Globus pallidus (tissue), 1 donor: ENCODE results near the gene CAMTA1.

ENCODE experiments used
- DNase-seq: peaks from one replicate; pipeline ENCODE4 v3.0.0-alpha.2; 2015; ENCODE audit warnings: low spot score

Gene CAMTA1

GRCh38 chr1:6873298-6874015, 88.2 kb downstream of the CAMTA1 start:
- no peak for DNase-seq

DNA sequence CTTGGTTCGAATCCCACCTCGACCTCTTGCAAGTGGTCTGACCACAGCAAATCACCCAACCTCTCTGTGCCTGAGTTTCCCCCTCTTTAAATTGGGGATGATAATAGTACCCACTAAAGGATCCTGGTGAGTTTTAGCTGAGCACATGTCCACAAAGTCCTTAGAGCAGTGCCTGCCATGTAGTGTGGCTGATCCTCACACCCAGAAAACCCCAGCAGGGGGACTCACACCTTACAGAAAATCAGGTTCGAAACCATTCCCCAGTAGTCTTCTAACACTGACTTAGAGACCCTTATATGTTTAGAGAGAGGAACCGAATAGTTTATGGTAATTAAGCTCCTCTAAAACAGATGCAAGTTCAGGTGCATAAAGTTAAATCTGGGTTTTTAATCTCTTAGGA, 89.0 kb downstream of the CAMTA1 start:
- DNase-seq, result no peak

GRCh38 chr1:6880951-6881690, 95.9 kb downstream of the CAMTA1 start:
- DNase-seq, result no peak

DNA sequence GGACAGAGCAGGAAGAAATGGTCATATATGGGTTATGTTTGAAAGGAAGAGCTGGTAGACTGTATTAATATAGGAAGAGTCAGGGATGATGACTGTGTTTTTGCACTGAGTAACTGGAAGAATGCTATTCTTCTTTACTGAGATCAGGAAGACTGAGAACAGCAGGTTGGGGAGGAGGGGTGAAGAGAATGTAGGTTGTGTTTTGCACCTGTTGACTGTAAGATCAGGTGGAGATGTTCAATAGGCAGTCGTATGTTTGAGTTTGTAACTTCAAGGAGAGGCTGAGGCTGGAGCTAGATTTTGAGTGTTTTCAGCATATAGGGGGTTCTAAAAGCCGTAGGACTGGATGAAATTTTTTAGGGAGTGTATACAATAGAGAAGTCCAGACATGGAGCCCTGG, 97.2 kb downstream of the CAMTA1 start:
- DNase-seq, result no peak

DNA sequence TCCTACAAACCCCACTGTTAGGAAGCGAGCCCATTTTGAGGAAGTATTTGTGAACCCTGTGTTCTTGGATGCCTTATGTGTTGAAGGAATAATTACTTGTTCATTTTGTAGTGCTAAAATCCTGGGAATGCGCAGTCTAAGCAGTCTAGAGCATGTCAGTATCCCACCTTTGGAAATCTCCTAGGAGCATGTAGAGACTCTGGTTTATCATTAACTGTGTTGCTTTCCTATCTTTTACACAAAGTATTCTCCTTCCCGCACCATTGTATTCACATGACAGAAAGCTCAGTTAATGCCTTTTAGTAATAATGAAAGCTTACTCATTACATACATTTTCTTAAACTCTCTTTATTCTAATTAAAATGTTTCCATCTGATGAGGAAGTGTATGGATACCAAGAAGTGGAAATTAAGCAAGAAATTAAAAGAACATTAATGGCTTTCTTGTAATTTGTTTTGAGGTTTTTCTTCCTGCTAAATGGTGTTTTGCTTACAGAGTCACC, 99.4 kb downstream of the CAMTA1 start:
- no peak for DNase-seq

DNA sequence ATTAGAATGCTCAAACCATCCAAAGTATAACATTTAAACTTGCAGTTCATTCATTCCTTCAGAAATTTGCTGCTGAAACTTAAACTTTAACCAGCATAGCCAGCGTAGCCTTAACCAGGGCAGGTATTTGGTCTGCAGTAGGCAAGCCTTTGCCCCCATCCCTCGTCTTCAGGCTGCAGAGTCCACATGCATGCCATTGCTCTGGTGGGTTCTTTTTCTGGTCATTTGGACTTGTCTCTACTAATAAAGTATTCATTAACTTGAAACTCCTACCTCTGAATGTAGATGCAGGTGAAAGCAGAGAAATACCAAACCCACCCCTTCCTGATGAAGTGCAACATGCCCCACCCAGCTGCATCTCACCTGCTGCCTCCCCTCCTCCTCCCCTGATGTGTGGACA, 100.2 kb downstream of the CAMTA1 start:
- DNase-seq, result no peak

DNA sequence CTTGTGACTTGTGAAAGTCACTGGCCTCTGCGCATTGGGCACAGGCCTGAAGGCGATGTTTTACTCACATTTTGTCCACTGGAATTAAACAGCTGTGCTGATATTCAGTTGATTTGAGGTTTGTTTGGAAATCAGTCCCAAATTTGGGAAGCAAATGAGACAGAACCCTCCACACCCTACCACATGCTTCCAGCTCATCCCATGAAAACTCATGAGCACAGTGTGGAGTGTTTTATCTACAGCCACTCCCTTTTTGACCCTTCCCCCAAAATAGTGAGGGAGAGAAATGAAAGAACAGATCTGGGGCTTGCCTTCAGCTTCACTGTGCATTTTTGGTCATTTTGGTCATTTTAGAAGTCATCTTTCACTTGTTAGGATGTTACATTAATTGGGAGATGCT, 101.3 kb downstream of the CAMTA1 start:
- no peak for DNase-seq

DNA sequence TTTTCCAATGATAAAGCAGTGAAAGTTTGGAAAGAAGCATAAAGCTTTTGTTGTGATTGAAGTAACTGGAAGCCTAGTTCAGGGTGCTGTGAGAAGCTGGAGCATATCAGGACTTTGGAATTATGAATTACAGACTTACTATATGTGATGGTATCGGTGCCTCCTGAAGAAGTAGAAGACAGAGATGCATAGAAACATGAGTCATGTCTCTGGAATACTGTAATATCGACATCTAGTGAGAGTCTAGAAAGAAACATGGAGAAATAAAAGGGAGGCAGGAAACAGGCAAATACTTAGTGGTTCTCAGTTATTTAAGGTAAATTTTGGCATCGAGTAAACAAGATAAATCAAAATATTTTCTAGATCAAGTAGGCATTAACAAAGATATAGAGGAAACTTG, 103.0 kb downstream of the CAMTA1 start:
- DNase-seq, result no peak

DNA sequence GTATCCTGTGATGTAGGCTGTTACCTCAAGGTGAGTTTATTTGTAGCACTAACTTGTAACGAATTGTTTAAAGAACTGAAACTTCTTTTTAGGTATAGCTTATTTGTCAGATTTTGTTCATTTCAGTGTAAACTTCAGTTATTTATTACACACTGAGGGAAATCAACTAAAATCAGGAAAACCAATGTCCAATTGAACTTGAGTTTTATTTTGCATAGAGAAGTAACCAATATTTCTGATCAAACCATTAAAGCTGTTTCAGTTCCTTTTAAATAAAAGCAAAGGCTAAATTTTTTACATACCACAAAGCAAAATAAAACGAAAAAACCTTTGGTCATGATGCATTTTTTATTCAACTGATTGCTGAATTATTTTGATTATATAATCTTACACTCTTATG, 103.6 kb downstream of the CAMTA1 start:
- DNase-seq, result no peak

GRCh38 chr1:6889875-6890480, 104.7 kb downstream of the CAMTA1 start:
- DNase-seq, result peak; percentile 57

DNA sequence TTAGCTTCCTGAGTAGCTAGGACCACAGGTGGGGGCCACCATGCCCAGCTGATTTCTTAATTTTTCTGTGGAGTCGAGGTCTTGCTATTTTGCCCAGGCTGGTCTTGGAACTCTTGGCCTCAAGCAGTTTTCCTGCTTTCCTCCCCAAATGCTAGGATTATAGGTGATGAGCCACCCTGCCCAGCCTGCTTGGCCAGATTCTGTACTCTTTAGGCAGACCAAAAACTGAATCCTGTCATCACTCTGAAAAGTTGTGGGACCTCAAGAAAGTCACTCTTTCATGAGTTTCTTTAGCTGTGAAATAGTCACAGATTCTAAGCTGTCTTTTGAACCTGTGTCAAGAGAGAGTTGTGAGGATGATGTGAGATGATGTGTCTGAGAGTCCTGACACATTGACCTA, 105.4 kb downstream of the CAMTA1 start:
- no peak for DNase-seq

- DNase-seq, result no peak
Observed at GRCh38 chr1:6891781-6892579, 106.7 kb downstream of the CAMTA1 start.

DNA sequence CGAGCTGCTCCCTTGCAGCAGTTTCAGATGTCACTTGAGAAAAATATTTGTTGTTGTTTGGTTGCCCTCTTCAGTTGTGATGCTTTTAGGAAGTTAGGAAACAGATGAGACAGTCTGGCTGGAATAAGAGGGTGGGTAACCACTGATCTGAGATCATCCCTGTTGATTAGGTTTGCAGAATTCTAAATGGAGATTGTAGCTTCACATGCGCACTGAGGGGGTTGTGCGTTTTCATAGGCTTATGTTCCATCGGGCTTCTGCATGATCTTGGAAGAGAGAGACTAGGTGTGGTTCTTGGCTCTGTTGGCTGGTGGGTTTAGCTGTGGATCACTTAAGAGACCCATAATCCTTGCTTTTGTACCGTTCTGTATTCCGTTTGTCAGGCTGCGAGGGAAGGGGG, 108.1 kb downstream of the CAMTA1 start:
- DNase-seq, result no peak

- no peak for DNase-seq
Observed at GRCh38 chr1:6897138-6897537, 111.9 kb downstream of the CAMTA1 start.

DNA sequence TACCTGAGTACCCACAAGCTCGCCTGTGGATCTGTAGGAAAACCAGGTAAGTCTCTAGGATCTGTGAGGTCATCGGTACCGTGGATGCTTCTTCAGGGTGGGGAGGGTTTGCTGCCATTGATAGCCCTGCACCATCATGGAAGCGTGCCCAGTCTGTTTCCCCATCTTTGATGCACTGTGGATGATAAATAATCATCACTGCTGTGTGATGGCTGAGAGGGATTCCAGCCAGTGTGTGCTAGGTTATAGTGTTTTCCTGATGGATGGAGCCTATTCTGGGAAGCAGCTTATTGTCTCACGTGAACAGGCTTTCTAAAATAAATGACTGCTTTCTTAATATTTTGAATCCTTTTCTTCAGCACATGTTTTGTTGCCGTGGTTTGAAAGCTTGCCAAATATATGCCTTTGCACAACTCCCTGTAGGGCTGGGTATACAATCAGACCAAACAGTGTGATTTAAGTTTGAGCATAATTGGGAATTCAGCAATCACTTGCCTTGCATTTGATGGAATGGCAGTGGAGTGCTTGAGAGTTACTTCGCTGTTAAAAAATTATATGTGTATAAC, 113.8 kb downstream of the CAMTA1 start:
- no peak for DNase-seq

- no peak for DNase-seq
Observed at GRCh38 chr1:6899621-6900020, 114.4 kb downstream of the CAMTA1 start.

DNA sequence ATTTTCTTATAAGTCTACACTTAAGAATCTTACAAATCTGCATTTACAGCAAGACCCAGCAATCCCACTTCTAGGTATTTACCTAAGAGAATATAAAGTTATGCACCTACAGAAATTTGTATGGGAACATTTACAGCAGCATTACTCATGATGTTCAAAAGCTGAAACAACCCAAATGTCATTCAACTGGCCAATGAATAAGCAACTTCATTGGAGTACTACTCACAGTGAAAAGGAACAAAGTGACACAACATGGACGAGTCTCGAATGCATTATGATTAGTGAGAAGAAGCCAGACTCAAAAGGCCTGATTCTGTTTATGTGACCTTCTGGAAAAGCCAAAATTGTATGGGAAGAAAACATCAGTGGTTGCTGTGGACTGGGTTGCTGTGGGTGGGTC, 116.9 kb downstream of the CAMTA1 start:
- DNase-seq, result no peak

DNA sequence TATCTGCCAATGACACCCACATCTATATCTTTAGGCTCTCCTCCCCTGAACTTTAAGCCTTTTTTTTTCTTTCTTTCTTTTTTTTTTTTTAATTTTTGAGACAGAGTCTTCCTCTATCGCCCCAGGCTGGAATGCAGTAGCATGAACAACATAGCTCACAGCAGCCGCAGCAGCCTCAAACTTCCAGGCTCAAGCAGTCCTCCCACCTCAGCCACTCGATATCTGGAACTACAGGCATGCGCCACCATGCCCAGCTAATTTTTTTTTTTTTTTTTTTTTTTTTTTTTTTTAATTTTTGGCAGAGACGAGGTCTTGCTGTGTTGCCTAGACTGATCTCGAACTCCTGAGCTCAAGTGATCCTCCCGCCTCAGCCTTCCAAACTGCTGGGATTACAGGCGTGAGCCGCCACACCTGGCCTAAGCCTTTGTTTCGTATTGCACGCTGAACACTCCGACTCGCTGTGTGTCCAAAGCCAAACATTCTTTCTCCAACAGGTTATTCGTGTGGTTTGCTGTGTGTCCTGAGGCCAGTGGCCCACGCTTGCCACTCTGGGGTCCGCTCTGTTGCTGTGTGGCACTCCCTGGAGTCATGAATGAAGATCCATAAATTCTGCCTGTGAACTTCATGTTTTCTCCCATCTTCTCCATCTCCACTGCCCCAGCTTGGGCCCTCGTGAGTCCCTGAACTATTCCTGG, 119.4 kb downstream of the CAMTA1 start:
- no peak for DNase-seq

DNA sequence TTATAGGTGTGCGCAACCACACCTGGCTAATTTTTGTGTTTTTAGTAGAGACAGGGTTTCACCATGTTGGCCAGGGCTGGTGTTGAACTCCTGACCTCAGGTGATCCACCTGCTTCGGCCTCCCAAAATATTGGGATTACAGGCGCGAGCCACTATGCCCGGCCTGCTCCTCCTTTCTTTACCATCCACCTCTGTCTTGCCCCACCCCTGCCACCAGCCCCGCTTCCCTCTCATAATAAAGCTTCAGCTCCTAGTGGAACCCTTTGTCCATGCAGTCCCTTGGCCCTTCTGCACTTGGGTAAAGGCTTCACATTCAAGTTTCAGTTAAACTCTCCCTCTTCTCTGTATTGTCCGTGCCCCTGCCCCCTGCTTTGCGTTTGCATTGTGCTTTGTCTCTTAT, 120.1 kb downstream of the CAMTA1 start:
- DNase-seq, result no peak

DNA sequence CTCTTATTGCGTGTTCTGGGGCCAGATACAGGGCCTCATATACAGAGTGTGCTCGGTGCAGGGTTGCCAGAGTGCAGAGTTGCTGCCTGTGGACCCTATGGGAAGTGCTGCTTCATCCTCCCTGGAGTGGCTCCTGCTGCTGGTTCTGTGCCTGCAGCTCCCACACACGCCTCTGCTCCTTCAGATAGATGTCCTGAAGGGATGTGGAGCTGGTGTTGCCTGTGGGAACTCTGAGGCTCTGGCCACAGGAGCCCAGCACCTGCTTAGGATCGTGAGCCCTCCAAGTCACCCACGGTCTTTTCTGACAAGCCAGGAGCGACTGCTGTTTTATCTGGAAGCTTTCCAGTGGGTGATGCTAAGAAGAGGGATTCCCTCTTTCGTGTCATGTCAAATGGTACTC, 120.5 kb downstream of the CAMTA1 start:
- DNase-seq, result no peak

GRCh38 chr1:6906783-6907182, 121.5 kb downstream of the CAMTA1 start:
- no peak for DNase-seq
